Mesothelial cell of epicardium (in vitro differentiated cells): ENCODE measurements around the gene TMEM158. TPM values are rescaled to one million over a fixed set of nuclear protein-coding genes. Genes with fewer than 3 reads are reported as not detected.

ENCODE experiments used
- DNase-seq, 2 experiments: peaks; one replicate each; pipeline ENCODE4 v3.0.0; 2021; ENCODE audit warnings: low spot score in 2 of 2; ENCODE audit not compliant: unreplicated experiment in 2 of 2
- H3K27ac Mint-ChIP-seq: 2 replicates; pipeline ENCODE4 v1.8.0; 2021; ENCODE audit warnings: mixed read lengths
- H3K27me3 Mint-ChIP-seq: 2 replicates; pipeline ENCODE4 v1.8.0; 2021; ENCODE audit warnings: low read depth, mixed read lengths
- H3K36me3 Mint-ChIP-seq: 2 replicates; pipeline ENCODE4 v1.8.0; 2021; ENCODE audit warnings: mixed read lengths
- H3K4me1 Mint-ChIP-seq: 2 replicates; pipeline ENCODE4 v1.8.0; 2021; ENCODE audit warnings: mixed read lengths
- H3K4me3 Mint-ChIP-seq: 2 replicates; pipeline ENCODE4 v1.8.0; 2021; ENCODE audit warnings: mild to moderate bottlenecking, moderate library complexity, mixed read lengths
- H3K9me3 Mint-ChIP-seq: 2 replicates; pipeline ENCODE4 v1.8.0; 2021; ENCODE audit warnings: mixed read lengths
- total RNA-seq: library from RNA; stranded (reverse); gene quantifications from 3 replicates; pipeline ENCODE4 v1.2.1, GENCODE V29; 2021
- TF ChIP-seq, protein P1 (sequence below): fragments of 200-600 bp; sonication (generic); IDR thresholded peaks from one replicate; pipeline ENCODE4 v1.5.0; 2021; ENCODE audit warnings: antibody characterized with exemption; ENCODE audit not compliant: unreplicated experiment

The TMEM158 gene
- total RNA-seq, 1 donor from 2014 or later = 3.6 TPM

DNA sequence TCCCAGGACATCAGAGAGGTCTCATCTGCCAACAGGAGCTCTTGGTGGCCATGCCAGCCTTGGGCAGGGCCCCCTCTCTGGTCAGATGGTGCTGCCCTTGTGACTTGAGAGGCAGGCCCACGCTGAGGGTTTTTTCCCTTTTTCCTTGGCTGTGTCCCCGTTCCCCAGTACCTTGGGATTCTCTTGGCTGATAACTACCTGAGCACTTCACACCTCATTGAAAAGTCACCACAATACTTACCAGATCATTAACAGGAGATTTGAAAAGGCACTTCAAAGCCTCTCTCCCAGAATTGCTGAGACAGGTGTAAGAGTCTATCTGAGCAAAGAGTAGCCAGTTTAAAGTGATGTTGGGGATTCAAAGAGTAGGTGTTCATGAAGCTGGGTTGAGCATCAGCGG, 15.1 kb upstream of the TMEM158 start:
- peaks cover 14% of the 10 kb centered on the region for H3K27me3 Mint-ChIP-seq
- no peak overlapping the region for H3K27ac Mint-ChIP-seq
- H3K36me3 Mint-ChIP-seq = no peaks in the 10 kb centered on the region
- H3K4me3 Mint-ChIP-seq = no peak overlapping the region
- no peak for DNase-seq
- TF ChIP-seq, protein P1, sequence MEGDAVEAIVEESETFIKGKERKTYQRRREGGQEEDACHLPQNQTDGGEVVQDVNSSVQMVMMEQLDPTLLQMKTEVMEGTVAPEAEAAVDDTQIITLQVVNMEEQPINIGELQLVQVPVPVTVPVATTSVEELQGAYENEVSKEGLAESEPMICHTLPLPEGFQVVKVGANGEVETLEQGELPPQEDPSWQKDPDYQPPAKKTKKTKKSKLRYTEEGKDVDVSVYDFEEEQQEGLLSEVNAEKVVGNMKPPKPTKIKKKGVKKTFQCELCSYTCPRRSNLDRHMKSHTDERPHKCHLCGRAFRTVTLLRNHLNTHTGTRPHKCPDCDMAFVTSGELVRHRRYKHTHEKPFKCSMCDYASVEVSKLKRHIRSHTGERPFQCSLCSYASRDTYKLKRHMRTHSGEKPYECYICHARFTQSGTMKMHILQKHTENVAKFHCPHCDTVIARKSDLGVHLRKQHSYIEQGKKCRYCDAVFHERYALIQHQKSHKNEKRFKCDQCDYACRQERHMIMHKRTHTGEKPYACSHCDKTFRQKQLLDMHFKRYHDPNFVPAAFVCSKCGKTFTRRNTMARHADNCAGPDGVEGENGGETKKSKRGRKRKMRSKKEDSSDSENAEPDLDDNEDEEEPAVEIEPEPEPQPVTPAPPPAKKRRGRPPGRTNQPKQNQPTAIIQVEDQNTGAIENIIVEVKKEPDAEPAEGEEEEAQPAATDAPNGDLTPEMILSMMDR = no peak
- H3K4me1 Mint-ChIP-seq = no peaks in the 10 kb centered on the region
- peaks cover 3% of the 10 kb centered on the region for H3K9me3 Mint-ChIP-seq

DNA sequence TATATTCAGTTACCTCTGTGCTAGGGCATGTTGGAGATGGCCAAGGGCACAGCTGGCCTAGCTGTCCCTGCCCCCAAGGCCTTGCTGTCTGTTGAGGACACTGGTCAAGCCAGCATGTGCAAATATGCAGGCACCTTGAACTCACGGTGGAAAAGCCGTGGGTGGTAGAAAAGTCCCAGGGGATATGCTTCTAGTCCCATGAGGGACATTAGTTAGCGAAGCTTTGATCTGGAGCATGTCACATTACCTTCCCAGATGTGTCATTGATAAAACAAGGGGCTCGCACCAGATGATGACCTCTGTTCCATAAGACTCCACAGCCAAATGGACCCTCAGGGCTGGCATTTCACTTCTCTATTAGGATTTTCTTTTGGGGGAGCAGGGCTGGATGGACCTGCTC, 14.2 kb upstream of the TMEM158 start:
- no peak for DNase-seq
- Mint-ChIP-seq H3K36me3 (no peaks in the 10 kb centered on the region), H3K4me3 (no peak overlapping the region), H3K9me3 (peaks cover 11% of the 10 kb centered on the region), H3K27ac (no peak overlapping the region), H3K4me1 (no peaks in the 10 kb centered on the region), H3K27me3 (peaks cover 14% of the 10 kb centered on the region)
- TF ChIP-seq, protein P1 = no peak

DNA sequence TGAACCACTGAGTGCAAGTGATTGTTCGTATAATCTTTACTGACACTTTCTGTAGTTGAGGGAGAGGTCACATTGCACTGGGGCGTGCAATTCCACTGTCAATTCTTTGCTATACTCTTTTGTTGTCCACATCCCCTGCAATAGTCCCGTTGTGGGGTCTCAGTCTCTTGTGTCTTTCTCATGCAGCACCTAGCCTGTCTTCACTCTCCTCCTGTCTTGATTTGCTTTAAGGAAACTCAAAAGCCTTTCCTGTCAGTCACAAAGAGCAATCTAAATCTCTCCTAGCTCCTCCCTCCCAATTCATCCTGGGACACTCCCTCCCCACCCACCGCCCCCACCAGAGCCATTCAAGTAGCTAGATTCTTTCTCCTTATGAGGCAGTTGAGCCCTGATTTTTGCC, 13.2 kb upstream of the TMEM158 start:
- Mint-ChIP-seq H3K36me3 (no peaks in the 10 kb centered on the region), H3K9me3 (peaks cover 12% of the 10 kb centered on the region), H3K4me1 (no peaks in the 10 kb centered on the region), H3K4me3 (no peak overlapping the region), H3K27me3 (peaks cover 13% of the 10 kb centered on the region), H3K27ac (no peak overlapping the region)
- TF ChIP-seq, protein P1 = no peak
- DNase-seq = no peak

DNA sequence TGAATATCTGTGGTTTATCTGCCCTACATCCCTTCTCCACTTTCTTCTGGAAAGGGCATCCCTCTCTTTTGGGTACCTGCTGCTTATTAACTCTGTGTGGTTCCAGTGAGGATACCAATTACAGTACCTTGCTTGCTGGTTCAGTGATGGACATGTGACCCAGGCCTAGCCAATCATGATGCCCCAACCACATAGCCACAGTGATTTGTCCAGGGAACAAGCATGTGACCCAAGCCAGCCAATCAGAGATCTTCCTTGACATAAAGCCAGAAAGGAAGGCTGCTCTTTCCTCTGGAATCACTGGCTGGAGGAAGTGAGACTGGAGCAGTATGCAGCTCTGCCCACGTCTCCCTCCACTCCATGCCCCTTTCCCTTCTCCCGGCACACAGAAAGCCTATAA, 10.9 kb upstream of the TMEM158 start:
- no peak overlapping the region for H3K4me3 Mint-ChIP-seq
- DNase-seq = no peak

DNA sequence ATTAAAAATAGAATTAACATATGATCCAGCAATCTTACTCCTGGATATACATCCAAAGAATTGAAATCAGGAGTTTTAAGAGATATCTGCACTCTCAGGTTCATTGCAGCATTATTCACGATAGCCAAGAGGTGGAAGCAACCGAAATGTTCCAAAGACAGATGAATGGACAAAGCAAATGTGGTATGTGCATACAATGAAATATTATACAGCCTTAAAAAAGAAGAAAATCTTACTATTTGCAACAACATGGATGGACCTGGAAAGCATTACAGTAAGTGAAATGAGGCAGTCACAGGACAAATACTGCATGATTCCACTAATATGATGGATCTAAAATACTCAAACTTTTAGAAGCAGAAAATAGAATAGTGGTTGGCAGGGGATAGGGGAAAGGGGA, 9.3 kb upstream of the TMEM158 start:
- TF ChIP-seq, protein P1 = no peak
- no peak overlapping the region for H3K27ac Mint-ChIP-seq
- no peaks in the 10 kb centered on the region for H3K36me3 Mint-ChIP-seq
- DNase-seq = no peak
- no peak overlapping the region for H3K4me3 Mint-ChIP-seq
- H3K4me1 Mint-ChIP-seq = peaks cover 6% of the 10 kb centered on the region
- peaks cover 12% of the 10 kb centered on the region for H3K9me3 Mint-ChIP-seq
- H3K27me3 Mint-ChIP-seq = peaks cover 20% of the 10 kb centered on the region

More for the DNA sequence above, 10.9 kb upstream of the TMEM158 start:
- no peaks in the 10 kb centered on the region for H3K36me3 Mint-ChIP-seq
- TF ChIP-seq, protein P1 = no peak
- H3K4me1 Mint-ChIP-seq = peaks cover 6% of the 10 kb centered on the region
- H3K9me3 Mint-ChIP-seq = peaks cover 12% of the 10 kb centered on the region
- peaks cover 9% of the 10 kb centered on the region for H3K27me3 Mint-ChIP-seq
- no peak overlapping the region for H3K27ac Mint-ChIP-seq

DNA sequence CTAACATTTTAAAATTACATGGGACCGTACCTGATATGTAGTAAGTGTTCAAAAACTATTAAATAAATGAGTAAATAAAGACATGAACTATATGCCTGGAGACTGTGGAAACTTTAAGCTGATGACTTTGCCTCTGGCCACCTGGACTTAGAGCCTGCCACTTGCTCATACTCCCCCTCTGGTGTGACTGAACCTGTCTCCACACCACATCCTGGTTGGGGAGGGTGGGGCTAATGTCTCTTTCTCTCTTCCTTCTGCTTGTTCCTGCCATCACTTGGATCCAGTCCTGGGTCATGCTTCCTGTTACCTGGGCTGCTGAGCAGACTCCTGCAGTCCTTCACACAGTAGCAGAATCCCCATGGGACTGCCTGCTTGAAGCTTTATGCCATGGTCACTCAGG, 8.2 kb upstream of the TMEM158 start:
- TF ChIP-seq, protein P1 = no peak
- no peak overlapping the region for H3K4me3 Mint-ChIP-seq

More for the DNA sequence above, 8.2 kb upstream of the TMEM158 start:
- peaks cover 12% of the 10 kb centered on the region for H3K9me3 Mint-ChIP-seq
- H3K4me1 Mint-ChIP-seq = peaks cover 6% of the 10 kb centered on the region
- H3K27ac Mint-ChIP-seq = no peak overlapping the region
- peaks cover 28% of the 10 kb centered on the region for H3K27me3 Mint-ChIP-seq
- DNase-seq = no peak
- H3K36me3 Mint-ChIP-seq = no peaks in the 10 kb centered on the region
